H9 (cell line): ENCODE results near the gene HSD11B1L. TPM values are rescaled to one million over a fixed set of nuclear protein-coding genes. Genes with fewer than 3 reads are reported as not detected.

Source experiments
- DNase-seq: peaks from one replicate; pipeline ENCODE4 v3.0.0-alpha.2; 2017
- H2AFZ ChIP-seq: one replicate; pipeline ENCODE4 v1.6.1; 2013; ENCODE audit warnings: mild to moderate bottlenecking, low read length, control low read depth, moderate library complexity
- H2AK5ac ChIP-seq: 2 replicates; pipeline ENCODE4 v1.6.1; 2013; ENCODE audit warnings: low read length, control low read depth, mixed read lengths; ENCODE audit not compliant: insufficient read length
- H2BK120ac ChIP-seq: one replicate; pipeline ENCODE4 v1.6.1; 2013; ENCODE audit warnings: low read depth, mild to moderate bottlenecking, low read length, control low read depth, inconsistent platforms; ENCODE audit not compliant: poor library complexity, severe bottlenecking
- H2BK12ac ChIP-seq: 2 replicates; pipeline ENCODE4 v1.6.1; 2013; ENCODE audit warnings: low read length, control low read depth, mixed read lengths, low read depth; ENCODE audit not compliant: insufficient read length
- H2BK15ac ChIP-seq: 2 replicates; pipeline ENCODE4 v1.6.1; 2013; ENCODE audit warnings: low read depth, low read length, control low read depth
- H2BK20ac ChIP-seq: one replicate; pipeline ENCODE4 v1.6.1; 2013; ENCODE audit warnings: low read depth, mild to moderate bottlenecking, low read length, control low read depth, inconsistent platforms; ENCODE audit not compliant: poor library complexity, severe bottlenecking
- H2BK5ac ChIP-seq: 2 replicates; pipeline ENCODE4 v1.6.1; 2013; ENCODE audit warnings: low read length, control low read depth, mixed read lengths; ENCODE audit not compliant: insufficient read length
- H3K14ac ChIP-seq: 2 replicates; pipeline ENCODE4 v1.6.1; 2013; ENCODE audit warnings: low read length, control low read depth; ENCODE audit not compliant: insufficient read depth
- H3K18ac ChIP-seq: 2 replicates; pipeline ENCODE4 v1.6.1; 2013; ENCODE audit warnings: low read depth, mild to moderate bottlenecking, mixed read lengths, low read length, control low read depth; ENCODE audit not compliant: insufficient read length
- H3K23ac ChIP-seq: 2 replicates; pipeline ENCODE4 v1.6.1; 2013; ENCODE audit warnings: low read length, control low read depth, mixed read lengths, low read depth; ENCODE audit not compliant: insufficient read length
- H3K23me2 ChIP-seq: 2 replicates; pipeline ENCODE4 v1.6.1; 2013; ENCODE audit warnings: low read depth, mild to moderate bottlenecking, mixed read lengths, low read length, control low read depth; ENCODE audit not compliant: insufficient read length, poor library complexity, severe bottlenecking
- H3K27ac ChIP-seq: 2 replicates; pipeline ENCODE4 v1.5.1; 2013; ENCODE audit warnings: low read length, control low read depth, mixed read lengths, low read depth; ENCODE audit not compliant: insufficient read length
- H3K27me3 ChIP-seq: 2 replicates; pipeline ENCODE4 v1.6.1; 2013; ENCODE audit warnings: low read length, control low read depth, inconsistent platforms; ENCODE audit not compliant: insufficient read depth
- H3K4ac ChIP-seq: 2 replicates; pipeline ENCODE4 v1.6.1; 2013; ENCODE audit warnings: low read depth, mild to moderate bottlenecking, control low read depth, inconsistent platforms, low read length, moderate library complexity
- H3K4me1 ChIP-seq: 2 replicates; pipeline ENCODE4 v1.6.1; 2013; ENCODE audit warnings: low read length, control low read depth, inconsistent platforms; ENCODE audit not compliant: insufficient read depth
- H3K4me2 ChIP-seq: 2 replicates; pipeline ENCODE4 v1.6.1; 2013; ENCODE audit warnings: low read length, control low read depth, mixed read lengths; ENCODE audit not compliant: insufficient read length, insufficient read depth
- H3K56ac ChIP-seq: 2 replicates; pipeline ENCODE4 v1.6.1; 2013; ENCODE audit warnings: low read depth, mild to moderate bottlenecking, mixed read lengths, low read length, control low read depth; ENCODE audit not compliant: insufficient read length
- H3K79me1 ChIP-seq: 2 replicates; pipeline ENCODE4 v1.6.1; 2013; ENCODE audit warnings: low read depth, mild to moderate bottlenecking, moderate library complexity, low read length, control low read depth, inconsistent platforms; ENCODE audit not compliant: insufficient read depth, poor library complexity, severe bottlenecking
- H3K79me2 ChIP-seq: 2 replicates; pipeline ENCODE4 v1.6.1; 2013; ENCODE audit warnings: low read length, control low read depth, inconsistent platforms; ENCODE audit not compliant: insufficient read depth
- H3K9ac ChIP-seq: 2 replicates; pipeline ENCODE4 v1.6.1; 2013; ENCODE audit warnings: low read length, control low read depth, mixed read lengths; ENCODE audit not compliant: insufficient read length; ENCODE audit errors: extremely low read depth
- H3K9me3 ChIP-seq: one replicate; pipeline ENCODE4 v1.6.1; 2013; ENCODE audit warnings: low read depth, low read length, inconsistent platforms; ENCODE audit not compliant: control insufficient read depth
- H3T11ph ChIP-seq: one replicate; pipeline ENCODE4 v1.6.1; 2013; ENCODE audit warnings: mild to moderate bottlenecking, low read length, control low read depth, inconsistent platforms
- H4K20me1 ChIP-seq: one replicate; pipeline ENCODE4 v1.6.1; 2013; ENCODE audit not compliant: control insufficient read depth, insufficient read length, insufficient read depth
- H4K5ac ChIP-seq: 2 replicates; pipeline ENCODE4 v1.6.1; 2013; ENCODE audit warnings: low read depth, mild to moderate bottlenecking, mixed read lengths, low read length, control low read depth; ENCODE audit not compliant: insufficient read length
- H4K8ac ChIP-seq: replicated peaks from 2 replicates; pipeline ENCODE4 v1.6.1; 2013; ENCODE audit warnings: low read length, control low read depth, mixed read lengths, low read depth; ENCODE audit not compliant: insufficient read length
- H4K91ac ChIP-seq: 2 replicates; pipeline ENCODE4 v1.6.1; 2013; ENCODE audit warnings: low read depth, mild to moderate bottlenecking, moderate library complexity, mixed read lengths, low read length, control low read depth; ENCODE audit not compliant: insufficient read length
- H3K27ac Mint-ChIP-seq, 3 experiments: 2 replicates in 2 of 3; 3 replicates in 1 of 3; pipeline ENCODE4 v1.8.0; 2020 to 2021; ENCODE audit warnings: mixed read lengths in 3 of 3, mild to moderate bottlenecking in 1 of 3, moderate library complexity in 1 of 3
- H3K27me3 Mint-ChIP-seq: 2 replicates; pipeline ENCODE4 v1.8.0; 2021; ENCODE audit warnings: low read depth, mild to moderate bottlenecking, moderate library complexity, mixed read lengths
- H3K36me3 Mint-ChIP-seq, 3 experiments: 2 replicates in 2 of 3; 3 replicates in 1 of 3; pipeline ENCODE4 v1.8.0; 2020 to 2021; ENCODE audit warnings: low read depth in 3 of 3, mixed read lengths in 3 of 3; ENCODE audit not compliant: insufficient read depth in 1 of 3
- H3K4me1 Mint-ChIP-seq, 2 experiments: 2 replicates each; pipeline ENCODE4 v1.8.0; 2020; ENCODE audit warnings: mixed read lengths in 2 of 2
- H3K4me3 Mint-ChIP-seq, 2 experiments: 2 replicates in 1 of 2; 3 replicates in 1 of 2; pipeline ENCODE4 v1.8.0; 2020 to 2021; ENCODE audit warnings: mild to moderate bottlenecking in 2 of 2, mixed read lengths in 2 of 2, moderate library complexity in 1 of 2
- H3K9me3 Mint-ChIP-seq, 2 experiments: 2 replicates in 1 of 2; 3 replicates in 1 of 2; pipeline ENCODE4 v1.8.0; 2020; ENCODE audit warnings: mild to moderate bottlenecking in 2 of 2, mixed read lengths in 2 of 2, moderate library complexity in 1 of 2
- WGBS: extraction: QIAGEN DNeasy Blood & Tissue Kit; methylation state at CpG from one replicate; pipeline ENCODE4 v1.1.7; 2013; ENCODE audit warnings: missing lambda C conversion rate, low lambda C conversion rate, mixed read lengths; ENCODE audit not compliant: insufficient read length; ENCODE audit errors: extremely low coverage; 5-methylcytosine and 5-hydroxymethylcytosine counted together
- total RNA-seq: library from RNA; stranded (reverse); gene quantifications from 2 replicates; pipeline ENCODE4 v1.2.1, GENCODE V29; 2021
- TF ChIP-seq, protein P1 (sequence below): fragments of 200-600 bp; sonication (generic); conservative IDR thresholded peaks from 3 replicates; pipeline ENCODE4 v1.8.0; 2021; ENCODE audit warnings: antibody characterized with exemption, mild to moderate bottlenecking

HSD11B1L gene
- total RNA-seq, 1 experiment from 2014 or later = 9.3 TPM

- no peak overlapping the region for H2BK12ac ChIP-seq
- Mint-ChIP-seq H3K4me3 (peak overlapping the region; percentile 79 to 92), H3K36me3 (peaks cover 0 to under 1% (median 0%) of the 10 kb centered on the region in 3 experiments; a peak in 1 of 7 replicates), H3K9me3 (peaks cover 0 to 2% of the 10 kb centered on the region in 2 experiments; a peak in 2 of 5 replicates), H3K27ac (no peak overlapping the region), H3K4me1 (peaks cover 20 to 31% of the 10 kb centered on the region in 2 experiments), H3K27me3 (peaks cover 9% of the 10 kb centered on the region)
- H3K23ac ChIP-seq = no peak overlapping the region
- no peaks in the 10 kb centered on the region for H3K27me3 ChIP-seq
- no peak overlapping the region for H3K56ac ChIP-seq
- no peak overlapping the region for H2BK5ac ChIP-seq
- peak overlapping the region; percentile 1 for H3K9ac ChIP-seq
- no peak overlapping the region for H3K27ac ChIP-seq
- H4K8ac ChIP-seq = no peak overlapping the region
- H3K18ac ChIP-seq = no peak overlapping the region
- H3K79me2 ChIP-seq = no peaks in the 10 kb centered on the region
- no peaks in the 10 kb centered on the region for H3K79me1 ChIP-seq
- peak overlapping the region; percentile 22; the same call in 1 of the 2 replicates for H3K14ac ChIP-seq
- no peak overlapping the region for H4K91ac ChIP-seq
- no peak overlapping the region for H2BK120ac ChIP-seq
- no peak overlapping the region for H2BK20ac ChIP-seq
- H4K20me1 ChIP-seq = no peaks in the 10 kb centered on the region
- no peak overlapping the region for H2AFZ ChIP-seq
- 100% methylated on average over 1 of the region's 17 CpGs for WGBS
- H2BK15ac ChIP-seq = no peak overlapping the region
- peak overlapping the region; percentile 69 for H3K4me2 ChIP-seq
- H3K4ac ChIP-seq = no peak overlapping the region
- H3K4me1 ChIP-seq = no peaks in the 10 kb centered on the region; the same call in 1 of the 2 replicates
- no peak overlapping the region for H3T11ph ChIP-seq
- no peak for DNase-seq
- no peak overlapping the region for H4K5ac ChIP-seq
- no peak overlapping the region for H2AK5ac ChIP-seq
- TF ChIP-seq, protein P1, sequence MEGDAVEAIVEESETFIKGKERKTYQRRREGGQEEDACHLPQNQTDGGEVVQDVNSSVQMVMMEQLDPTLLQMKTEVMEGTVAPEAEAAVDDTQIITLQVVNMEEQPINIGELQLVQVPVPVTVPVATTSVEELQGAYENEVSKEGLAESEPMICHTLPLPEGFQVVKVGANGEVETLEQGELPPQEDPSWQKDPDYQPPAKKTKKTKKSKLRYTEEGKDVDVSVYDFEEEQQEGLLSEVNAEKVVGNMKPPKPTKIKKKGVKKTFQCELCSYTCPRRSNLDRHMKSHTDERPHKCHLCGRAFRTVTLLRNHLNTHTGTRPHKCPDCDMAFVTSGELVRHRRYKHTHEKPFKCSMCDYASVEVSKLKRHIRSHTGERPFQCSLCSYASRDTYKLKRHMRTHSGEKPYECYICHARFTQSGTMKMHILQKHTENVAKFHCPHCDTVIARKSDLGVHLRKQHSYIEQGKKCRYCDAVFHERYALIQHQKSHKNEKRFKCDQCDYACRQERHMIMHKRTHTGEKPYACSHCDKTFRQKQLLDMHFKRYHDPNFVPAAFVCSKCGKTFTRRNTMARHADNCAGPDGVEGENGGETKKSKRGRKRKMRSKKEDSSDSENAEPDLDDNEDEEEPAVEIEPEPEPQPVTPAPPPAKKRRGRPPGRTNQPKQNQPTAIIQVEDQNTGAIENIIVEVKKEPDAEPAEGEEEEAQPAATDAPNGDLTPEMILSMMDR = no peak
- H3K9me3 ChIP-seq = no peaks in the 10 kb centered on the region
- peaks cover 14% of the 10 kb centered on the region for H3K23me2 ChIP-seq
Measured at GRCh38 chr19:5681391-5682106, 722 bp downstream of the HSD11B1L start.
